ENCODE data around the gene SLC22A4. TPM values are rescaled to one million over a fixed set of nuclear protein-coding genes. Genes with fewer than 3 reads are reported as not detected.

The SLC22A4 gene
- total and polyA plus RNA-seq, 2 donors (not counting 1 experiment from before 2014, with no cell fraction given), result 0.18 TPM; not detected in 1

- DNase-seq (no peak), ATAC-seq (ENCODE audit: low read depth) (no peak)
- WGBS (ENCODE audit: insufficient coverage), result 73% methylated on average over 2 of the region's 5 CpGs
- H3K4me1 Mint-ChIP-seq, result peaks cover 12% of the 10 kb centered on the region
- Histone ChIP-seq H3K27ac (ENCODE audit: low read length in 2 of 2) (no peak overlapping the region), H3K9ac (ENCODE audit: low read length) (no peak overlapping the region), H3K79me2 (ENCODE audit: control insufficient read depth, insufficient read depth, low read length) (no peaks in the 10 kb centered on the region), H3K36me3 (replicated peaks in 1 of 2; ENCODE audit: control extremely low read depth in 1 of 2, control insufficient read depth in 1 of 2, extremely low read depth in 1 of 2, insufficient read depth in 2 of 2, low read length in 1 of 2) (no peaks in the 10 kb centered on the region), H3K4me1 (ENCODE audit: control insufficient read depth in 2 of 2, insufficient read depth in 2 of 2, low read length in 2 of 2) (peaks cover 10 to 12% of the 10 kb centered on the region in 2 donors), H3K4me2 (replicated peaks; ENCODE audit: low read depth, low read length, poor library complexity, severe bottlenecking) (no peak overlapping the region), H3K4me3 (ENCODE audit: control extremely low read depth in 1 of 5, extremely low read depth in 1 of 5, insufficient read depth in 1 of 5, low read depth in 2 of 5, low read length in 4 of 5) (no peak overlapping the region), H3K9me3 (ENCODE audit: control extremely low read depth in 1 of 3, control insufficient read depth in 2 of 3, insufficient read depth in 1 of 3, low read length in 2 of 3) (peaks cover 0 to 8% (median 0%) of the 10 kb centered on the region in 3 donors), H2AFZ (ENCODE audit: insufficient read depth, low read depth, low read length, poor library complexity, severe bottlenecking) (no peak overlapping the region), H3K27me3 (replicated peaks in 1 of 4; ENCODE audit: control extremely low read depth in 1 of 4, control insufficient read depth in 3 of 4, insufficient read depth in 4 of 4, low read length in 3 of 4) (peaks cover 0 to 23% (median 3%) of the 10 kb centered on the region in 4 experiments), H4K20me1 (ENCODE audit: control insufficient read depth, insufficient read depth, low read length, poor library complexity, severe bottlenecking) (no peaks in the 10 kb centered on the region)
- ChIA-PET POLR2A (interaction anchor here (0.7 kb wide), 1 partner anchor 232 kb away, joined by 3 read pairs; no protein-coding TSS in a partner anchor), CTCF (interaction anchor here (1.0 to 2.8 kb wide), 4 partner anchors 16 to 225 kb away, joined by 3 to 8 read pairs (median 4); no protein-coding TSS in a partner anchor)
- peaks cover 18% of the 10 kb centered on the region for H3K27me3 Mint-ChIP-seq
- no peak overlapping the region for H3K27ac Mint-ChIP-seq
- no peaks in the 10 kb centered on the region for H3K9me3 Mint-ChIP-seq (ENCODE audit: insufficient read depth)
- TF ChIP-seq EZH2 (IDR thresholded peaks at IDR 0.05; ENCODE audit: borderline replicate concordance, insufficient read depth, low read depth, low read length, poor library complexity, severe bottlenecking) (no peak), CTCF (IDR thresholded peaks at IDR 0.05) (no peak)
- intact Hi-C loops (cut with micrococcal nuclease), result no loop called here
- no peak overlapping the region for H3K4me3 Mint-ChIP-seq
Measured at GRCh38 chr5:132275367-132276220, 18.6 kb upstream of the SLC22A4 start.

- TF ChIP-seq CTCF (IDR thresholded peaks at IDR 0.05), result no peak
- no peak overlapping the region for H3K9ac ChIP-seq (ENCODE audit: low read length)
Measured at GRCh38 chr5:132277256-132277655, 16.9 kb upstream of the SLC22A4 start.

More at GRCh38 chr5:132277256-132277655, 16.9 kb upstream of the SLC22A4 start:
- Mint-ChIP-seq H3K4me3 (no peak overlapping the region), H3K4me1 (peaks cover 7% of the 10 kb centered on the region), H3K27me3 (peaks cover 17% of the 10 kb centered on the region), H3K9me3 (ENCODE audit: insufficient read depth) (no peaks in the 10 kb centered on the region), H3K27ac (no peak overlapping the region)
- DNase-seq, result no peak
- H3K79me2 ChIP-seq (ENCODE audit: control insufficient read depth, insufficient read depth, low read length), result no peaks in the 10 kb centered on the region
- H3K27ac ChIP-seq (ENCODE audit: low read length in 2 of 2), result no peak overlapping the region
- CTCF ChIA-PET, result interaction anchor here (0.8 kb wide), 1 partner anchor 9 kb away, joined by 3 read pairs; no protein-coding TSS in a partner anchor
- no peak for ATAC-seq (ENCODE audit: low read depth)
- no peak overlapping the region for H3K4me3 ChIP-seq (ENCODE audit: control extremely low read depth in 1 of 5, extremely low read depth in 1 of 5, insufficient read depth in 1 of 5, low read depth in 2 of 5, low read length in 4 of 5)
- no peak overlapping the region for H3K4me2 ChIP-seq (replicated peaks; ENCODE audit: low read depth, low read length, poor library complexity, severe bottlenecking)
- H4K20me1 ChIP-seq (ENCODE audit: control insufficient read depth, insufficient read depth, low read length, poor library complexity, severe bottlenecking), result no peaks in the 10 kb centered on the region
- no peak overlapping the region for H2AFZ ChIP-seq (ENCODE audit: insufficient read depth, low read depth, low read length, poor library complexity, severe bottlenecking)
- peaks cover 4 to 5% of the 10 kb centered on the region in 2 donors for H3K4me1 ChIP-seq (ENCODE audit: control insufficient read depth in 2 of 2, insufficient read depth in 2 of 2, low read length in 2 of 2)
- no peaks in the 10 kb centered on the region for H3K36me3 ChIP-seq (replicated peaks in 1 of 2; ENCODE audit: control extremely low read depth in 1 of 2, control insufficient read depth in 1 of 2, extremely low read depth in 1 of 2, insufficient read depth in 2 of 2, low read length in 1 of 2)
- intact Hi-C loops (cut with micrococcal nuclease), result no loop called here
- POLR2A ChIA-PET, result no interaction called here
- peaks cover 0 to 13% (median 2%) of the 10 kb centered on the region in 4 experiments for H3K27me3 ChIP-seq (replicated peaks in 1 of 4; ENCODE audit: control extremely low read depth in 1 of 4, control insufficient read depth in 3 of 4, insufficient read depth in 4 of 4, low read length in 3 of 4)
- WGBS (ENCODE audit: insufficient coverage), result 83% methylated on average over 2 of the region's 6 CpGs
- H3K9me3 ChIP-seq (ENCODE audit: control extremely low read depth in 1 of 3, control insufficient read depth in 2 of 3, insufficient read depth in 1 of 3, low read length in 2 of 3), result no peaks in the 10 kb centered on the region
